HL-60 (cell line): Measurements from ENCODE around the gene HOXB4.

Experiments
- DNase-seq, 2 experiments: peaks; one replicate each; pipeline ENCODE4 v3.0.0-alpha.2; 2010 to 2020; ENCODE audit warnings: low read depth in 1 of 2, low spot score in 1 of 2
- H3K27ac ChIP-seq: fragments of 250-450 bp; sonication (Bioruptor Pico); replicated peaks from 2 replicates; pipeline ENCODE4 v1.5.1; 2020; ENCODE audit warnings: mild to moderate bottlenecking, moderate library complexity
- H3K27me3 ChIP-seq: fragments of 250-450 bp; sonication (Bioruptor Pico); 2 replicates; pipeline ENCODE4 v1.5.1; 2021; ENCODE audit warnings: mild to moderate bottlenecking, moderate library complexity; ENCODE audit not compliant: insufficient read depth, poor library complexity, severe bottlenecking
- H3K4me3 ChIP-seq: replicated peaks from 2 replicates; pipeline ENCODE4 v1.5.1; 2011; ENCODE audit warnings: mild to moderate bottlenecking, control low read depth, low read length; ENCODE audit not compliant: insufficient read depth
- GABPA ChIP-seq: IDR thresholded peaks from 2 replicates; pipeline ENCODE4 v1.6.1; 2012; ENCODE audit warnings: low read depth
- POLR2AphosphoS5 ChIP-seq: IDR thresholded peaks from 2 replicates; pipeline ENCODE4 v1.6.1; 2012; ENCODE audit warnings: low read depth
- SPI1 ChIP-seq: IDR thresholded peaks from 2 replicates; pipeline ENCODE4 v1.6.1; 2012; ENCODE audit warnings: low read depth, mild to moderate bottlenecking, borderline replicate concordance
- TF ChIP-seq, protein P1 (sequence below): IDR thresholded peaks from one replicate; pipeline ENCODE4 v1.5.1; 2011; ENCODE audit warnings: low read length, control low read depth, inconsistent platforms; ENCODE audit not compliant: insufficient read depth
- TF ChIP-seq, protein P2 (sequence below): IDR thresholded peaks from 2 replicates; pipeline ENCODE4 v1.6.1; 2012; ENCODE audit warnings: low read depth; ENCODE audit not compliant: insufficient replicate concordance

The HOXB4 gene

DNA sequence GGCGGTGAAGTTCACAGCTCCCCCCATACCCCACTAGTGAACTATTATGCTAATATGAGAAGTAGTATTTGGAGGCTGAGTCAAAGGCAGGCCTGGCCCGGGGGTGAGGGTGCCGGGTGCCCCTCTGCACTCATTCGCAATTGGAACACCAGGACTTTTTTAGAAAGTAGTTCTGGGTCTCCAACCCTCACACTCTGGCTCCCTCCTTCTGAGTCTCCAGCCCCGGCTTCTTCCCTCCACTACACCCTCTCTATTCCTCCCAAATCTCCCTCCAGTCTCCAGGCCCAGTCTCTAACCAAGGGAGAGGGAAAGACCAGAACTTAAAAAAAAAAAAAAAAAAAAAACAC is 21.9 kb downstream of the HOXB4 start:
- TF ChIP-seq, protein P1, sequence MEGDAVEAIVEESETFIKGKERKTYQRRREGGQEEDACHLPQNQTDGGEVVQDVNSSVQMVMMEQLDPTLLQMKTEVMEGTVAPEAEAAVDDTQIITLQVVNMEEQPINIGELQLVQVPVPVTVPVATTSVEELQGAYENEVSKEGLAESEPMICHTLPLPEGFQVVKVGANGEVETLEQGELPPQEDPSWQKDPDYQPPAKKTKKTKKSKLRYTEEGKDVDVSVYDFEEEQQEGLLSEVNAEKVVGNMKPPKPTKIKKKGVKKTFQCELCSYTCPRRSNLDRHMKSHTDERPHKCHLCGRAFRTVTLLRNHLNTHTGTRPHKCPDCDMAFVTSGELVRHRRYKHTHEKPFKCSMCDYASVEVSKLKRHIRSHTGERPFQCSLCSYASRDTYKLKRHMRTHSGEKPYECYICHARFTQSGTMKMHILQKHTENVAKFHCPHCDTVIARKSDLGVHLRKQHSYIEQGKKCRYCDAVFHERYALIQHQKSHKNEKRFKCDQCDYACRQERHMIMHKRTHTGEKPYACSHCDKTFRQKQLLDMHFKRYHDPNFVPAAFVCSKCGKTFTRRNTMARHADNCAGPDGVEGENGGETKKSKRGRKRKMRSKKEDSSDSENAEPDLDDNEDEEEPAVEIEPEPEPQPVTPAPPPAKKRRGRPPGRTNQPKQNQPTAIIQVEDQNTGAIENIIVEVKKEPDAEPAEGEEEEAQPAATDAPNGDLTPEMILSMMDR, result no peak
- TF ChIP-seq, protein P2, sequence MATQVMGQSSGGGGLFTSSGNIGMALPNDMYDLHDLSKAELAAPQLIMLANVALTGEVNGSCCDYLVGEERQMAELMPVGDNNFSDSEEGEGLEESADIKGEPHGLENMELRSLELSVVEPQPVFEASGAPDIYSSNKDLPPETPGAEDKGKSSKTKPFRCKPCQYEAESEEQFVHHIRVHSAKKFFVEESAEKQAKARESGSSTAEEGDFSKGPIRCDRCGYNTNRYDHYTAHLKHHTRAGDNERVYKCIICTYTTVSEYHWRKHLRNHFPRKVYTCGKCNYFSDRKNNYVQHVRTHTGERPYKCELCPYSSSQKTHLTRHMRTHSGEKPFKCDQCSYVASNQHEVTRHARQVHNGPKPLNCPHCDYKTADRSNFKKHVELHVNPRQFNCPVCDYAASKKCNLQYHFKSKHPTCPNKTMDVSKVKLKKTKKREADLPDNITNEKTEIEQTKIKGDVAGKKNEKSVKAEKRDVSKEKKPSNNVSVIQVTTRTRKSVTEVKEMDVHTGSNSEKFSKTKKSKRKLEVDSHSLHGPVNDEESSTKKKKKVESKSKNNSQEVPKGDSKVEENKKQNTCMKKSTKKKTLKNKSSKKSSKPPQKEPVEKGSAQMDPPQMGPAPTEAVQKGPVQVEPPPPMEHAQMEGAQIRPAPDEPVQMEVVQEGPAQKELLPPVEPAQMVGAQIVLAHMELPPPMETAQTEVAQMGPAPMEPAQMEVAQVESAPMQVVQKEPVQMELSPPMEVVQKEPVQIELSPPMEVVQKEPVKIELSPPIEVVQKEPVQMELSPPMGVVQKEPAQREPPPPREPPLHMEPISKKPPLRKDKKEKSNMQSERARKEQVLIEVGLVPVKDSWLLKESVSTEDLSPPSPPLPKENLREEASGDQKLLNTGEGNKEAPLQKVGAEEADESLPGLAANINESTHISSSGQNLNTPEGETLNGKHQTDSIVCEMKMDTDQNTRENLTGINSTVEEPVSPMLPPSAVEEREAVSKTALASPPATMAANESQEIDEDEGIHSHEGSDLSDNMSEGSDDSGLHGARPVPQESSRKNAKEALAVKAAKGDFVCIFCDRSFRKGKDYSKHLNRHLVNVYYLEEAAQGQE, result no peak
- TF ChIP-seq GABPA (no peak), SPI1 (no peak), POLR2AphosphoS5 (no peak)
- no peak overlapping the region for H3K4me3 ChIP-seq
- DNase-seq, result no peak
- H3K27me3 ChIP-seq, result peaks cover 39% of the 10 kb centered on the region
- no peak overlapping the region for H3K27ac ChIP-seq

DNA sequence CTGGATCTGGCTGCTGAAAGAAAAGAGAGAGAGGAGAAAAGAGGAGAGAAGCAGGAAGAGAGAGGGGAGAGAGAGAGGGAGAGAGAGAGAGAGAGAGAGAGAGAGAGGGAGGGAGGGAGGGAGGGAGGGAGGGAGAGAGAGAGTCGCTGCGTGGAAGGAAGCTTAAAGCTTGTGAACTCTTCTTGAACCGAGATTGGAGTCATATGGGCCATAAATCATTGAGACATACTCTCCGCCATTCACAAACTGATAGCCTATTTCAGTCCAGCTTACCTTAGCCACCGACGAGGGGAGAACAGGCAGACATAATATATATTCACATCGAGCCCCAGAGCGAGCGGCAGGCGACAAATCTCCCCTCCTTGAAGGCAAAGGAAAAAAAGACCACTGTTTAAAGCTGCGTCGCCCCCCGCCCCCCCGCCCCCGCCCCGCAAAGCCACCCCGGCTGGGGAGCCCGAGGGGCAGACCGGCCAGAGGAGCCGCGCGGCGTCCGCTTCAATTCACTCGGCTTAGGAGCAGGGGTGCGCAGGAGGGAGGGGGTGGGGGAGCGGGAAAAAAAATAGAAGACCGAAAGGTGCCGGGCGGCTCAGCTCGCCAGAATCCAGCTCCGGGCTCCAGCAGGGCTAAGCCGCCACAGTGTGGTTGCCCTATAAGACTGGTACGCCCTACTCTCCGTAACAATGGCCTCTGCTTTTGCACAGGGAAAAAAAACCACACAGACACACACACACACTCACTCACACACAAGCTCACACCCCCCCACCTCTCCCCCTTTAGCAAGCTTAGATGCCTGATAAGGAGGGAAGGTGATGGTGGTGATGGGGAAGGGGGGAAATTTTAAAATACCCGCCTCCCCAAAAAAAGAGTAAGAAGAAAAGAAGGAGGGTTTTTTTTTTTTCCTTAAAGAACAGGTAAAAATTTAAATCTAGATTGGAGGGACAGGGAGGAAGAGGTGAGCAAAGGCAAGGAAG is 22.6 kb downstream of the HOXB4 start:
- Histone ChIP-seq H3K27ac (no peak overlapping the region), H3K27me3 (peaks cover 39% of the 10 kb centered on the region), H3K4me3 (no peak overlapping the region)
- no peak for TF ChIP-seq POLR2AphosphoS5
- TF ChIP-seq, protein P2, result no peak
- TF ChIP-seq, protein P1, result no peak
- no peak for TF ChIP-seq SPI1
- TF ChIP-seq GABPA, result no peak
- no peak for DNase-seq

DNA sequence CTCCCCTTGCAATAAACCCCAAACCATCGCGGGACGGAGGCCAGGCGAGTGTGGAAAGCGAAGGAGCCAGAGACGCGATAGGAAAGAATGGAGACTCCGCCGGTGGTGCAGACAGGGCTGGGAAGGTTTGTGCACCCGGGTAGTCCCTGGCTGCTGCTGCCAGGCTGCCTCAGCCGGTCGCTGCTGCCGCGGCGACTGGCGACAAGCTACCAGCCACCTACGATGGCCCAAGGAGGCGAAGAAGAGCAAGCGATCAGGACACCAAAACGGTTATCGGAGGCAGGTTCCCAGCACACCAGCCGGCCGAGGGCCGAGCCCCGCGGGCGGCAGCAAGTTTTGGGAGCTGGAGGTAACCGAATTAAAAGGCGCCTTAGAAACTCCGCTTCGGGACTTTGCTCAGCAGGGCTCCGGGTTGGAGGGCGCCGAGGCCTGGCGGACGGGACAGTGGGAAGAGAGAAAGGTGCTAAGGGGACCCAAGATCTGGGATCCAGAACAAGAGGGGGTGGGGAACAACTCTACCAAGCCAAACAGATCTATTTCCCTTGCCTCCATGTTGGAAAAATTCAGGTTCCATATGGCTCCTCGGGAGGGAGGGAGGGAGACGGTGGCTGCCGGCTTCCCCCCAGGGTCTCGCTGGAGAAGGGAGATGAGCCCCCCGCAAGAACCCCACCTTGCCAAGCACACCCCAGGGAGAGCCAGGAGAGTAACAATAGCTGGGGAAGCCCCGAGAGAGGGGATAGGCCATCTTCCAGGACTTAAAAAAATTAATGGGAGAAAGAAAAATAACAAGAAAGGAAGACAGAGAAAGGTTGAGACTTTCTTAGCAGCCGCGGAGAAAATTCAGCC is 23.5 kb downstream of the HOXB4 start:
- H3K27ac ChIP-seq, result no peak overlapping the region
- peaks cover 36% of the 10 kb centered on the region for H3K27me3 ChIP-seq

More for the DNA sequence above, 23.5 kb downstream of the HOXB4 start:
- DNase-seq, result no peak
- no peak overlapping the region for H3K4me3 ChIP-seq
- TF ChIP-seq, protein P1, result no peak
- TF ChIP-seq, protein P2, result no peak
- TF ChIP-seq SPI1 (no peak), POLR2AphosphoS5 (no peak), GABPA (no peak)
